ENCODE measurements around the gene DOCK9. TPM values are rescaled to one million over a fixed set of nuclear protein-coding genes. Genes with fewer than 3 reads are reported as not detected.

Gene DOCK9
- total RNA-seq, 1 donor from 2014 or later = 25.5 TPM

GRCh38 chr13:98846986-98847385 is 130.9 kb downstream of the DOCK9 start:
- Mint-ChIP-seq H3K27ac (no peak overlapping the region), H3K36me3 (ENCODE audit: low read depth) (peaks cover 19% of the 10 kb centered on the region), H3K4me3 (no peak overlapping the region), H3K9me3 (no peaks in the 10 kb centered on the region), H3K27me3 (no peaks in the 10 kb centered on the region), H3K4me1 (no peaks in the 10 kb centered on the region)
- ChIA-PET POLR2A (no interaction called here), CTCF (no interaction called here)
- DNase-seq (no peak), ATAC-seq (ENCODE audit: low read depth) (no peak)
- TF ChIP-seq CTCF (IDR thresholded peaks at IDR 0.05) = no peak
- intact Hi-C loops (cut with micrococcal nuclease) = loop anchor here (10.0 kb wide), 1 partner anchor 288 kb away; no protein-coding TSS in a partner anchor

- Mint-ChIP-seq H3K27me3 (no peaks in the 10 kb centered on the region), H3K27ac (no peak overlapping the region), H3K9me3 (no peaks in the 10 kb centered on the region), H3K4me1 (no peaks in the 10 kb centered on the region), H3K4me3 (no peak overlapping the region), H3K36me3 (ENCODE audit: low read depth) (peaks cover 19% of the 10 kb centered on the region)
- TF ChIP-seq CTCF (IDR thresholded peaks at IDR 0.05) = no peak
- intact Hi-C loops (cut with micrococcal nuclease) = loop anchor here (10.0 kb wide), 1 partner anchor 288 kb away; no protein-coding TSS in a partner anchor
- ChIA-PET CTCF (no interaction called here), POLR2A (no interaction called here)
- ATAC-seq (ENCODE audit: low read depth) = no peak
- DNase-seq = no peak
Measured at GRCh38 chr13:98846521-98846920, 131.3 kb downstream of the DOCK9 start.

- no peaks in the 10 kb centered on the region for H3K4me1 Mint-ChIP-seq
- H3K9me3 Mint-ChIP-seq = no peaks in the 10 kb centered on the region
- intact Hi-C loops (cut with micrococcal nuclease) = loop anchor here (10.0 kb wide), 1 partner anchor 289 kb away; no protein-coding TSS in a partner anchor
- H3K4me3 Mint-ChIP-seq = no peak overlapping the region
- no peaks in the 10 kb centered on the region for H3K27me3 Mint-ChIP-seq
- CTCF ChIA-PET = interaction anchor here (1.0 kb wide), 1 partner anchor 10 kb away, joined by 4 read pairs; no protein-coding TSS in a partner anchor
- no peak for DNase-seq
- POLR2A ChIA-PET = no interaction called here
- no peak overlapping the region for H3K27ac Mint-ChIP-seq
- no peak for TF ChIP-seq CTCF (IDR thresholded peaks at IDR 0.05)
- peaks cover 19% of the 10 kb centered on the region for H3K36me3 Mint-ChIP-seq (ENCODE audit: low read depth)
- no peak for ATAC-seq (ENCODE audit: low read depth)
Measured at GRCh38 chr13:98845742-98846141, 132.1 kb downstream of the DOCK9 start.

- Mint-ChIP-seq H3K27me3 (no peaks in the 10 kb centered on the region), H3K9me3 (no peaks in the 10 kb centered on the region), H3K4me3 (no peak overlapping the region), H3K4me1 (no peaks in the 10 kb centered on the region), H3K36me3 (ENCODE audit: low read depth) (peaks cover 19% of the 10 kb centered on the region), H3K27ac (no peak overlapping the region)
- ChIA-PET CTCF (interaction anchor here (0.7 to 2.0 kb wide), 6 partner anchors 11 to 1494 kb away, joined by 3 to 7 read pairs (median 5); no protein-coding TSS in a partner anchor), POLR2A (no interaction called here)
- intact Hi-C loops (cut with micrococcal nuclease) = loop anchor here (5.0 to 10.0 kb wide), 3 partner anchors 172 to 822 kb away; no protein-coding TSS in a partner anchor
- no peak for TF ChIP-seq CTCF (IDR thresholded peaks at IDR 0.05)
- no peak for ATAC-seq (ENCODE audit: low read depth)
- DNase-seq = no peak
Measured at GRCh38 chr13:98844021-98844420, 133.8 kb downstream of the DOCK9 start.

- Mint-ChIP-seq H3K27me3 (no peaks in the 10 kb centered on the region), H3K4me3 (no peak overlapping the region), H3K27ac (no peak overlapping the region), H3K36me3 (ENCODE audit: low read depth) (peaks cover 19% of the 10 kb centered on the region), H3K4me1 (no peaks in the 10 kb centered on the region), H3K9me3 (no peaks in the 10 kb centered on the region)
- DNase-seq (no peak), ATAC-seq (ENCODE audit: low read depth) (no peak)
- no peak for TF ChIP-seq CTCF (IDR thresholded peaks at IDR 0.05)
- POLR2A ChIA-PET = no interaction called here
- intact Hi-C loops (cut with micrococcal nuclease) = loop anchor here (1.0 to 10.0 kb wide), 5 partner anchors 171 to 821 kb away; no protein-coding TSS in a partner anchor
- CTCF ChIA-PET = interaction anchor here (0.6 to 2.0 kb wide), 7 partner anchors 11 to 1495 kb away, joined by 3 to 7 read pairs (median 5); no protein-coding TSS in a partner anchor
Measured at GRCh38 chr13:98843482-98843877, 134.4 kb downstream of the DOCK9 start.
